Measurements from ENCODE around the gene PJA2. TPM values are rescaled to one million over a fixed set of nuclear protein-coding genes. Genes with fewer than 3 reads are reported as not detected.

The PJA2 gene
- total RNA-seq, 1 experiment from 2014 or later = 51.5 TPM

GRCh38 chr5:109312695-109313094, 97.1 kb downstream of the PJA2 start (continued):
- TF ChIP-seq ARID4B (CRISPR knock-in tag; IDR thresholded peaks at IDR 0.05; ENCODE audit: borderline replicate concordance) (no peak), TEAD1 (CRISPR knock-in tag; IDR thresholded peaks at IDR 0.05) (no peak), CDX4 (CRISPR knock-in tag; IDR thresholded peaks at IDR 0.05; ENCODE audit: borderline replicate concordance) (no peak)

GRCh38 chr5:109310315-109310714, 99.5 kb downstream of the PJA2 start:
- no peaks in the 10 kb centered on the region for H3K36me3 Mint-ChIP-seq
- no peaks in the 10 kb centered on the region for H3K9me3 Mint-ChIP-seq
- no peaks in the 10 kb centered on the region for H3K27me3 Mint-ChIP-seq (ENCODE audit: low read depth)
- H3K4me3 Mint-ChIP-seq = no peak overlapping the region
- no peak overlapping the region for H3K27ac Mint-ChIP-seq
- peaks cover 5% of the 10 kb centered on the region for H3K4me1 Mint-ChIP-seq
- no peak for DNase-seq (ENCODE audit: low spot score)
- CTCF ChIA-PET = no interaction called here
- ATAC-seq = no peak
- POLR2A ChIA-PET = no interaction called here
- TF ChIP-seq FOXP4 (CRISPR knock-in tag; IDR thresholded peaks at IDR 0.05) = no peak
- no peak for TF ChIP-seq ZSCAN18 (CRISPR knock-in tag; IDR thresholded peaks at IDR 0.05)
- TF ChIP-seq ZNF512 (CRISPR knock-in tag; IDR thresholded peaks at IDR 0.05; ENCODE audit: borderline replicate concordance) = no peak
- TF ChIP-seq ERG (CRISPR knock-in tag; IDR thresholded peaks at IDR 0.05) = no peak
- TF ChIP-seq PRDM15 (CRISPR knock-in tag; IDR thresholded peaks at IDR 0.05) = no peak
- no peak for TF ChIP-seq ZNF671 (CRISPR knock-in tag; IDR thresholded peaks at IDR 0.05)
- TF ChIP-seq CDX4 (CRISPR knock-in tag; IDR thresholded peaks at IDR 0.05; ENCODE audit: borderline replicate concordance) = no peak
- TF ChIP-seq NR3C1 (CRISPR knock-in tag; conservative IDR thresholded peaks at IDR 0.05; ENCODE audit: low read depth) = no peak
- no peak for TF ChIP-seq CBFB (CRISPR knock-in tag; IDR thresholded peaks at IDR 0.05; ENCODE audit: low read depth)
- TF ChIP-seq PRRX2 (CRISPR knock-in tag; IDR thresholded peaks at IDR 0.05) = no peak
- TF ChIP-seq ZBTB21 (CRISPR knock-in tag; IDR thresholded peaks at IDR 0.05; ENCODE audit: borderline replicate concordance) = no peak
- TF ChIP-seq AFF4 (CRISPR knock-in tag; IDR thresholded peaks at IDR 0.05; ENCODE audit: borderline replicate concordance) = no peak
- TF ChIP-seq SOX15 (CRISPR knock-in tag; IDR thresholded peaks at IDR 0.05) = no peak
- no peak for TF ChIP-seq RORB (CRISPR knock-in tag; IDR thresholded peaks at IDR 0.05)
